Stimulated activated CD4-positive, alpha-beta T cell treated with anti-CD3 and anti-CD28 coated beads, Interleukin-15, amount 100 ng/mL, for 48 hours (primary cell): ENCODE measurements around the gene KCNA5.
A peak's percentile ranks its signal among the peaks of the same experiment; 100 is the strongest.

Experiments
- DNase-seq, 2 donors: peaks; one replicate each; pipeline ENCODE4 v3.0.0-alpha.2; 2020; ENCODE audit warnings: low read depth in 2 of 2

KCNA5 gene

GRCh38 chr12:5064913-5065490 lies 21.3 kb downstream of the KCNA5 start:
- DNase-seq: no peak

GRCh38 chr12:5066251-5066650 lies 22.6 kb downstream of the KCNA5 start:
- DNase-seq: no peak

- DNase-seq: no peak
Observed at GRCh38 chr12:5068126-5068525, 24.4 kb downstream of the KCNA5 start.

- no peak for DNase-seq
Observed at GRCh38 chr12:5068619-5069018, 24.9 kb downstream of the KCNA5 start.

GRCh38 chr12:5070090-5070489 lies 26.4 kb downstream of the KCNA5 start:
- DNase-seq: no peak

GRCh38 chr12:5071496-5071895 lies 27.8 kb downstream of the KCNA5 start:
- no peak for DNase-seq

GRCh38 chr12:5072311-5072710 lies 28.6 kb downstream of the KCNA5 start:
- DNase-seq: no peak

GRCh38 chr12:5073054-5073453 lies 29.4 kb downstream of the KCNA5 start:
- no peak for DNase-seq

- DNase-seq: no peak
Observed at GRCh38 chr12:5073853-5074252, 30.2 kb downstream of the KCNA5 start.

GRCh38 chr12:5076761-5077160 lies 33.1 kb downstream of the KCNA5 start:
- DNase-seq: no peak

- no peak for DNase-seq
Observed at GRCh38 chr12:5078423-5078822, 34.7 kb downstream of the KCNA5 start.

- DNase-seq: no peak
Observed at GRCh38 chr12:5081016-5081415, 37.3 kb downstream of the KCNA5 start.

GRCh38 chr12:5083955-5084849 lies 40.5 kb downstream of the KCNA5 start:
- DNase-seq: peak in 1 of 2 donors; percentile 4

GRCh38 chr12:5085896-5086295 lies 42.2 kb downstream of the KCNA5 start:
- no peak for DNase-seq

- no peak for DNase-seq
Observed at GRCh38 chr12:5087831-5088554, 44.3 kb downstream of the KCNA5 start.

GRCh38 chr12:5088586-5089264 lies 45.0 kb downstream of the KCNA5 start:
- DNase-seq: no peak

- DNase-seq: no peak
Observed at GRCh38 chr12:5094551-5094950, 50.9 kb downstream of the KCNA5 start.

- no peak for DNase-seq
Observed at GRCh38 chr12:5094986-5095385, 51.3 kb downstream of the KCNA5 start.
